ENCODE measurements around the gene CNR1. TPM values are rescaled to one million over a fixed set of nuclear protein-coding genes. Genes with fewer than 3 reads are reported as not detected.

Gene CNR1
- total RNA-seq, 1 experiment from 2014 or later, result 0.48 TPM

GRCh38 chr6:88168362-88168761 is 2.2 kb upstream of the CNR1 start:
- CTCF ChIA-PET, result interaction anchor here (0.6 kb wide), 1 partner anchor 8 kb away, joined by 3 read pairs; no protein-coding TSS in a partner anchor
- H3K4me3 Mint-ChIP-seq, result peak overlapping the region; percentile 74
- no peak for ATAC-seq

GRCh38 chr6:88167352-88167937 is 1.3 kb upstream of the CNR1 start:
- peak; percentile 10 for ATAC-seq
- H3K4me1 Mint-ChIP-seq, result peaks cover 16% of the 10 kb centered on the region
- DNase-seq (ENCODE audit: low spot score), result peak; percentile 27

More at GRCh38 chr6:88168362-88168761, 2.2 kb upstream of the CNR1 start:
- POLR2A ChIA-PET, result no interaction called here
- H3K9me3 Mint-ChIP-seq, result no peaks in the 10 kb centered on the region
- TF ChIP-seq KAT7 (CRISPR knock-in tag; IDR thresholded peaks at IDR 0.05; ENCODE audit: borderline replicate concordance) (no peak), ATF2 (CRISPR knock-in tag; IDR thresholded peaks at IDR 0.05; ENCODE audit: borderline replicate concordance, low read depth) (no peak), ZNF281 (CRISPR knock-in tag; IDR thresholded peaks at IDR 0.05) (no peak), ZNF671 (CRISPR knock-in tag; IDR thresholded peaks at IDR 0.05) (no peak), MLX (CRISPR knock-in tag; IDR thresholded peaks at IDR 0.05) (no peak), JUN (CRISPR knock-in tag; IDR thresholded peaks at IDR 0.05) (no peak), USF1 (CRISPR knock-in tag; IDR thresholded peaks at IDR 0.05) (no peak)
- peaks cover 65% of the 10 kb centered on the region for H3K27me3 Mint-ChIP-seq (ENCODE audit: low read depth)
- H3K4me1 Mint-ChIP-seq, result peaks cover 23% of the 10 kb centered on the region
- no peak for DNase-seq (ENCODE audit: low spot score)
- no peak overlapping the region for H3K27ac Mint-ChIP-seq
- no peaks in the 10 kb centered on the region for H3K36me3 Mint-ChIP-seq

More at GRCh38 chr6:88167352-88167937, 1.3 kb upstream of the CNR1 start:
- CTCF ChIA-PET, result no interaction called here
- no peak overlapping the region for H3K27ac Mint-ChIP-seq
- H3K4me3 Mint-ChIP-seq, result peak overlapping the region; percentile 74
- no peaks in the 10 kb centered on the region for H3K36me3 Mint-ChIP-seq
- peaks cover 65% of the 10 kb centered on the region for H3K27me3 Mint-ChIP-seq (ENCODE audit: low read depth)
- no peaks in the 10 kb centered on the region for H3K9me3 Mint-ChIP-seq
- POLR2A ChIA-PET, result no interaction called here
- no peak for TF ChIP-seq NFYB (CRISPR knock-in tag; conservative IDR thresholded peaks at IDR 0.05; ENCODE audit: low read depth)
- no peak for TF ChIP-seq ZMAT4 (CRISPR knock-in tag; IDR thresholded peaks at IDR 0.05)
- no peak for TF ChIP-seq CDX4 (CRISPR knock-in tag; IDR thresholded peaks at IDR 0.05; ENCODE audit: borderline replicate concordance)
- no peak for TF ChIP-seq E2F4 (CRISPR knock-in tag; IDR thresholded peaks at IDR 0.05; ENCODE audit: borderline replicate concordance, low read depth)
- no peak for TF ChIP-seq ZNF396 (CRISPR knock-in tag; IDR thresholded peaks at IDR 0.05; ENCODE audit: borderline replicate concordance)
- no peak for TF ChIP-seq ZNF138 (CRISPR knock-in tag; conservative IDR thresholded peaks at IDR 0.05)
- TF ChIP-seq SMAD3 (CRISPR knock-in tag; IDR thresholded peaks at IDR 0.05; ENCODE audit: borderline replicate concordance), result no peak
- TF ChIP-seq MAX (CRISPR knock-in tag; IDR thresholded peaks at IDR 0.05), result 0 out of 2 replicates have a peak, but pooled peaks have one; percentile 15

Data from WTC11 (cell line).